H9 (cell line): ENCODE results near the gene ARMH3. TPM values are rescaled to one million over a fixed set of nuclear protein-coding genes. Genes with fewer than 3 reads are reported as not detected.

Experiments
- DNase-seq: peaks from one replicate; pipeline ENCODE4 v3.0.0-alpha.2; 2017
- H2AFZ ChIP-seq: one replicate; pipeline ENCODE4 v1.6.1; 2013; ENCODE audit warnings: mild to moderate bottlenecking, low read length, control low read depth, moderate library complexity
- H2AK5ac ChIP-seq: 2 replicates; pipeline ENCODE4 v1.6.1; 2013; ENCODE audit warnings: low read length, control low read depth, mixed read lengths; ENCODE audit not compliant: insufficient read length
- H2BK120ac ChIP-seq: one replicate; pipeline ENCODE4 v1.6.1; 2013; ENCODE audit warnings: low read depth, mild to moderate bottlenecking, low read length, control low read depth, inconsistent platforms; ENCODE audit not compliant: poor library complexity, severe bottlenecking
- H2BK12ac ChIP-seq: 2 replicates; pipeline ENCODE4 v1.6.1; 2013; ENCODE audit warnings: low read length, control low read depth, mixed read lengths, low read depth; ENCODE audit not compliant: insufficient read length
- H2BK15ac ChIP-seq: 2 replicates; pipeline ENCODE4 v1.6.1; 2013; ENCODE audit warnings: low read depth, low read length, control low read depth
- H2BK20ac ChIP-seq: one replicate; pipeline ENCODE4 v1.6.1; 2013; ENCODE audit warnings: low read depth, mild to moderate bottlenecking, low read length, control low read depth, inconsistent platforms; ENCODE audit not compliant: poor library complexity, severe bottlenecking
- H2BK5ac ChIP-seq: 2 replicates; pipeline ENCODE4 v1.6.1; 2013; ENCODE audit warnings: low read length, control low read depth, mixed read lengths; ENCODE audit not compliant: insufficient read length
- H3K14ac ChIP-seq: 2 replicates; pipeline ENCODE4 v1.6.1; 2013; ENCODE audit warnings: low read length, control low read depth; ENCODE audit not compliant: insufficient read depth
- H3K18ac ChIP-seq: 2 replicates; pipeline ENCODE4 v1.6.1; 2013; ENCODE audit warnings: low read depth, mild to moderate bottlenecking, mixed read lengths, low read length, control low read depth; ENCODE audit not compliant: insufficient read length
- H3K23ac ChIP-seq: 2 replicates; pipeline ENCODE4 v1.6.1; 2013; ENCODE audit warnings: low read length, control low read depth, mixed read lengths, low read depth; ENCODE audit not compliant: insufficient read length
- H3K23me2 ChIP-seq: 2 replicates; pipeline ENCODE4 v1.6.1; 2013; ENCODE audit warnings: low read depth, mild to moderate bottlenecking, mixed read lengths, low read length, control low read depth; ENCODE audit not compliant: insufficient read length, poor library complexity, severe bottlenecking
- H3K27ac ChIP-seq: 2 replicates; pipeline ENCODE4 v1.5.1; 2013; ENCODE audit warnings: low read length, control low read depth, mixed read lengths, low read depth; ENCODE audit not compliant: insufficient read length
- H3K27me3 ChIP-seq: 2 replicates; pipeline ENCODE4 v1.6.1; 2013; ENCODE audit warnings: low read length, control low read depth, inconsistent platforms; ENCODE audit not compliant: insufficient read depth
- H3K4ac ChIP-seq: 2 replicates; pipeline ENCODE4 v1.6.1; 2013; ENCODE audit warnings: low read depth, mild to moderate bottlenecking, control low read depth, inconsistent platforms, low read length, moderate library complexity
- H3K4me1 ChIP-seq: 2 replicates; pipeline ENCODE4 v1.6.1; 2013; ENCODE audit warnings: low read length, control low read depth, inconsistent platforms; ENCODE audit not compliant: insufficient read depth
- H3K4me2 ChIP-seq: 2 replicates; pipeline ENCODE4 v1.6.1; 2013; ENCODE audit warnings: low read length, control low read depth, mixed read lengths; ENCODE audit not compliant: insufficient read length, insufficient read depth
- H3K56ac ChIP-seq: 2 replicates; pipeline ENCODE4 v1.6.1; 2013; ENCODE audit warnings: low read depth, mild to moderate bottlenecking, mixed read lengths, low read length, control low read depth; ENCODE audit not compliant: insufficient read length
- H3K79me1 ChIP-seq: 2 replicates; pipeline ENCODE4 v1.6.1; 2013; ENCODE audit warnings: low read depth, mild to moderate bottlenecking, moderate library complexity, low read length, control low read depth, inconsistent platforms; ENCODE audit not compliant: insufficient read depth, poor library complexity, severe bottlenecking
- H3K79me2 ChIP-seq: 2 replicates; pipeline ENCODE4 v1.6.1; 2013; ENCODE audit warnings: low read length, control low read depth, inconsistent platforms; ENCODE audit not compliant: insufficient read depth
- H3K9ac ChIP-seq: 2 replicates; pipeline ENCODE4 v1.6.1; 2013; ENCODE audit warnings: low read length, control low read depth, mixed read lengths; ENCODE audit not compliant: insufficient read length; ENCODE audit errors: extremely low read depth
- H3K9me3 ChIP-seq: one replicate; pipeline ENCODE4 v1.6.1; 2013; ENCODE audit warnings: low read depth, low read length, inconsistent platforms; ENCODE audit not compliant: control insufficient read depth
- H3T11ph ChIP-seq: one replicate; pipeline ENCODE4 v1.6.1; 2013; ENCODE audit warnings: mild to moderate bottlenecking, low read length, control low read depth, inconsistent platforms
- H4K20me1 ChIP-seq: one replicate; pipeline ENCODE4 v1.6.1; 2013; ENCODE audit not compliant: control insufficient read depth, insufficient read length, insufficient read depth
- H4K5ac ChIP-seq: 2 replicates; pipeline ENCODE4 v1.6.1; 2013; ENCODE audit warnings: low read depth, mild to moderate bottlenecking, mixed read lengths, low read length, control low read depth; ENCODE audit not compliant: insufficient read length
- H4K8ac ChIP-seq: replicated peaks from 2 replicates; pipeline ENCODE4 v1.6.1; 2013; ENCODE audit warnings: low read length, control low read depth, mixed read lengths, low read depth; ENCODE audit not compliant: insufficient read length
- H4K91ac ChIP-seq: 2 replicates; pipeline ENCODE4 v1.6.1; 2013; ENCODE audit warnings: low read depth, mild to moderate bottlenecking, moderate library complexity, mixed read lengths, low read length, control low read depth; ENCODE audit not compliant: insufficient read length
- H3K27ac Mint-ChIP-seq, 3 experiments: 2 replicates in 2 of 3; 3 replicates in 1 of 3; pipeline ENCODE4 v1.8.0; 2020 to 2021; ENCODE audit warnings: mixed read lengths in 3 of 3, mild to moderate bottlenecking in 1 of 3, moderate library complexity in 1 of 3
- H3K27me3 Mint-ChIP-seq: 2 replicates; pipeline ENCODE4 v1.8.0; 2021; ENCODE audit warnings: low read depth, mild to moderate bottlenecking, moderate library complexity, mixed read lengths
- H3K36me3 Mint-ChIP-seq, 3 experiments: 2 replicates in 2 of 3; 3 replicates in 1 of 3; pipeline ENCODE4 v1.8.0; 2020 to 2021; ENCODE audit warnings: low read depth in 3 of 3, mixed read lengths in 3 of 3; ENCODE audit not compliant: insufficient read depth in 1 of 3
- H3K4me1 Mint-ChIP-seq, 2 experiments: 2 replicates each; pipeline ENCODE4 v1.8.0; 2020; ENCODE audit warnings: mixed read lengths in 2 of 2
- H3K4me3 Mint-ChIP-seq, 2 experiments: 2 replicates in 1 of 2; 3 replicates in 1 of 2; pipeline ENCODE4 v1.8.0; 2020 to 2021; ENCODE audit warnings: mild to moderate bottlenecking in 2 of 2, mixed read lengths in 2 of 2, moderate library complexity in 1 of 2
- H3K9me3 Mint-ChIP-seq, 2 experiments: 2 replicates in 1 of 2; 3 replicates in 1 of 2; pipeline ENCODE4 v1.8.0; 2020; ENCODE audit warnings: mild to moderate bottlenecking in 2 of 2, mixed read lengths in 2 of 2, moderate library complexity in 1 of 2
- CTCF ChIP-seq: fragments of 200-600 bp; sonication (generic); conservative IDR thresholded peaks from 3 replicates; pipeline ENCODE4 v1.8.0; 2021; ENCODE audit warnings: antibody characterized with exemption, mild to moderate bottlenecking
- WGBS: extraction: QIAGEN DNeasy Blood & Tissue Kit; methylation state at CpG from one replicate; pipeline ENCODE4 v1.1.7; 2013; ENCODE audit warnings: missing lambda C conversion rate, low lambda C conversion rate, mixed read lengths; ENCODE audit not compliant: insufficient read length; ENCODE audit errors: extremely low coverage; 5-methylcytosine and 5-hydroxymethylcytosine counted together
- total RNA-seq: library from RNA; stranded (reverse); gene quantifications from 2 replicates; pipeline ENCODE4 v1.2.1, GENCODE V29; 2021

ARMH3 gene
- total RNA-seq, 1 experiment from 2014 or later: 20.4 TPM

DNA sequence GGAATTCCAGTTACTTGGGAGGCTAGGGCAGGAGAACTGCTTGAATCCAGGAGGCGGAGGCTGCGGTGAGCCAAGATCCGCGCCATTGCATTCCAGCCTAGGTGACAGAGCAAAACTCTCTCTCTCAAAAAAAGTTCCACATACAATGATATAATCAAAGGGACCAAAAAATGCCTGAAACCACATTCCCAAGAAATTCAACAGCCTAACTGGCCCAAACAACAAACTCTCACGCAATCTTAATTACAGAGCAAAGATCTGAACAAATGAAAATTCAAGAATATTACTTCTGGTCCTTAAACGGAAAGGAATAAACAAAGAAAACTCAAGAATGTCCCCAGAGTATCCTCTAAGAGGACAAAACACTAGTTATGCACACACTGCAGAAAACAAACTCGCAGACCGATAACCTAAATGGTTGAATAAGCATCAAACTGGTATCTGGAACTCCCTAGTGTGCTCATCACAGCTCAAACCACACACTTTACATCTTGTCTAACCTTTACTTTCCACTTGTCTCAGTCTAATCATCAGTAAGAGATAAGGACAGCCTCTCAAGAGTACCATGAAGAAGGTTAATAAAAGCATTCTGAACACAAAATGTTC, 241.4 kb downstream of the ARMH3 start:
- no peaks in the 10 kb centered on the region for H3K9me3 Mint-ChIP-seq
- no peaks in the 10 kb centered on the region for H4K20me1 ChIP-seq
- no peak overlapping the region for H4K5ac ChIP-seq
- H3T11ph ChIP-seq: no peak overlapping the region
- H3K23ac ChIP-seq: no peak overlapping the region
- no peak overlapping the region for H2BK5ac ChIP-seq
- no peak overlapping the region for H3K9ac ChIP-seq
- no peak for DNase-seq
- no peaks in the 10 kb centered on the region for H3K27me3 ChIP-seq
- no peak overlapping the region for H2BK12ac ChIP-seq
- TF ChIP-seq CTCF: no peak
- H2BK120ac ChIP-seq: no peak overlapping the region
- H3K36me3 Mint-ChIP-seq: peaks cover 19 to 45% (median 30%) of the 10 kb centered on the region in 3 experiments; a peak in 6 of 7 replicates
- H3K4me1 ChIP-seq: peaks cover 4% of the 10 kb centered on the region; the same call in 1 of the 2 replicates
- H3K23me2 ChIP-seq: peaks cover 12% of the 10 kb centered on the region
- no peak overlapping the region for H4K91ac ChIP-seq
- peaks cover 40% of the 10 kb centered on the region for H3K79me2 ChIP-seq
- H3K18ac ChIP-seq: no peak overlapping the region
- H3K4ac ChIP-seq: no peak overlapping the region
- H3K79me1 ChIP-seq: peaks cover 3% of the 10 kb centered on the region
- H4K8ac ChIP-seq: no peak overlapping the region
- no peaks in the 10 kb centered on the region for H3K9me3 ChIP-seq
- no peak overlapping the region for H2AK5ac ChIP-seq
- H2BK20ac ChIP-seq: no peak overlapping the region
- H3K27me3 Mint-ChIP-seq: no peaks in the 10 kb centered on the region
- H3K56ac ChIP-seq: no peak overlapping the region
- peak overlapping the region; percentile 92 to 97 for H3K4me3 Mint-ChIP-seq
- peaks cover 30 to 33% of the 10 kb centered on the region in 2 experiments for H3K4me1 Mint-ChIP-seq
- H3K27ac ChIP-seq: no peak overlapping the region
- no peak overlapping the region for H2BK15ac ChIP-seq
- WGBS: no CpG with 5 or more reads among the region's 8 CpGs
- peak overlapping the region in 1 of 3 experiments; percentile 65; a peak in 3 of 7 replicates for H3K27ac Mint-ChIP-seq
- H3K14ac ChIP-seq: no peak overlapping the region
- H2AFZ ChIP-seq: no peak overlapping the region
- no peak overlapping the region for H3K4me2 ChIP-seq
